D721Med (cell line): ENCODE data around the gene MRPS26.

Experiments used
- DNase-seq: peaks from one replicate; pipeline ENCODE4 v3.0.0; 2011; ENCODE audit warnings: low spot score; ENCODE audit not compliant: insufficient read length
- FAIRE-seq: peaks from 2 replicates; lab custom pipeline; 2011; peaks lifted over from hg19 to GRCh38; lab: Jason Lieb, UNC
- TF ChIP-seq, protein P1 (sequence below): IDR thresholded peaks from 2 replicates; pipeline ENCODE4 v1.5.1; 2012; ENCODE audit warnings: mild to moderate bottlenecking, control low read depth; ENCODE audit not compliant: insufficient read depth; ENCODE audit errors: missing control alignments

MRPS26 gene

DNA sequence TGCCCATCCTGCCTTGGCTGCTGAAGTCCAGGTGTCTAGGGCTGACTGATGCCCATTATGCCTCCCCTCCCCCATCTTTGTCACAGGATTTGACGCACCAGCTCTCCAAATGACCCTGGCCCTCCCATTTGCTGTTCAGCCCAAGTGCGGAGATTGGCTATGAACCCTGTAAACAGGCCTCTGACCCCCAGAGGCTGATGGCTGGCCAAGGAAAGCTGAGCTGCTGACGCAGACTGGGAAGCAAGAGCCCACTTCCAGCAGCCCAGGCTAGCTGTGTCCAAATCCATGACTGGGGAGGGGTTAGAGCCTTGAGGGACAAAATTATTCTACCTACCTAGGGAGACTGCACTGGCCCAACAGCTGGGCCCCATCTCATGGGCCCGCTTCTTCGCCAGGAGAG, 3.2 kb upstream of the MRPS26 start:
- DNase-seq (no peak), FAIRE-seq (no peak)
- TF ChIP-seq, protein P1, sequence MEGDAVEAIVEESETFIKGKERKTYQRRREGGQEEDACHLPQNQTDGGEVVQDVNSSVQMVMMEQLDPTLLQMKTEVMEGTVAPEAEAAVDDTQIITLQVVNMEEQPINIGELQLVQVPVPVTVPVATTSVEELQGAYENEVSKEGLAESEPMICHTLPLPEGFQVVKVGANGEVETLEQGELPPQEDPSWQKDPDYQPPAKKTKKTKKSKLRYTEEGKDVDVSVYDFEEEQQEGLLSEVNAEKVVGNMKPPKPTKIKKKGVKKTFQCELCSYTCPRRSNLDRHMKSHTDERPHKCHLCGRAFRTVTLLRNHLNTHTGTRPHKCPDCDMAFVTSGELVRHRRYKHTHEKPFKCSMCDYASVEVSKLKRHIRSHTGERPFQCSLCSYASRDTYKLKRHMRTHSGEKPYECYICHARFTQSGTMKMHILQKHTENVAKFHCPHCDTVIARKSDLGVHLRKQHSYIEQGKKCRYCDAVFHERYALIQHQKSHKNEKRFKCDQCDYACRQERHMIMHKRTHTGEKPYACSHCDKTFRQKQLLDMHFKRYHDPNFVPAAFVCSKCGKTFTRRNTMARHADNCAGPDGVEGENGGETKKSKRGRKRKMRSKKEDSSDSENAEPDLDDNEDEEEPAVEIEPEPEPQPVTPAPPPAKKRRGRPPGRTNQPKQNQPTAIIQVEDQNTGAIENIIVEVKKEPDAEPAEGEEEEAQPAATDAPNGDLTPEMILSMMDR: no peak

DNA sequence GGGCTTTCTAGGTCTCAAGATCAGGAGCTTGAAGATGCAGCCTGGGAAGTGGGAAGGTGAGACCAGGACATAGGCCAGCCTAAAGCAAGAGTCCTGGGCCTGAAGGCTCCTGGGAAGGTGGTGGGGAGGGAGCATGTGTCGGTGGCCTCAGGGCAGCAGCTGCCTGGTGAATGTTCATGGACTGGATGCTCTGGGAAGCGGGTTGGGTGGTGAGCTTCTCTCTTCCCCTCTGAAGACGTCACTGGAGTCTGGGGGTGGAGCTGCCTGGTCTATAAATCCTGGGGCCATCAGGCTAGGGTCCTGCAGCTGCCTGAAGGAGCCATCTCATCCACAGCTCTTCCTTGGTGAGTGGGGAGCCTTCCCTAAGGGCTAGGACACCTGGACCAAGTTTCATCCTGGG, 2.5 kb upstream of the MRPS26 start, which contains the start of gene GNRH2:
TSS of gene GNRH2 (plus strand) at position 301 of the 400 bp plus-strand sequence. CDS start 793 bp downstream, outside the sequence.
- no peak for FAIRE-seq
- TF ChIP-seq, protein P1: no peak

DNA sequence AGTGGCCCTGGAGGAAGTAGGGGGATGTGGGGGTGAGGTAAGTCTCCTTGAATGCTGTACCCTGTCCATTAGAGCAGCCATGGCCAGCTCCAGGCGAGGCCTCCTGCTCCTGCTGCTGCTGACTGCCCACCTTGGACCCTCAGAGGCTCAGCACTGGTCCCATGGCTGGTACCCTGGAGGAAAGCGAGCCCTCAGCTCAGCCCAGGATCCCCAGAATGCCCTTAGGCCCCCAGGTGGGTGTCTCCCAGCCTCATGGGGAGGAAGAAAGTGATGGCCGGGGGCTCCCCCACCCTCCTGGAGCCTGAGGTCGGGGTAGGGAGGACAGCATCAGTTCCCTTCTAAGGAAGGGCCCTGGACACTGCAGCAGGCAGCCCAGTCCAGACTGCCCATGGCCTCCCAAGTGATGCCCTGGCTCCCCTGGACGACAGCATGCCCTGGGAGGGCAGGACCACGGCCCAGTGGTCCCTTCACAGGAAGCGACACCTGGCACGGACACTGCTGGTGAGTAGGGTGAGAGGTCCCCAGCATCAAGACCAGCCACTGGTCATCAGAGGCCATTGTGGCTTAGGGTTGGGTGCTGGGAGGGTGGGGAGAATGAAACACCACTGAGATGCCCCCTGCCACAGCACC, 1.4 kb upstream of the MRPS26 start:
- TF ChIP-seq, protein P1: no peak
- DNase-seq: no peak
- FAIRE-seq: no peak

More for the DNA sequence above, 2.5 kb upstream of the MRPS26 start, which contains the start of gene GNRH2:
- no peak for DNase-seq

DNA sequence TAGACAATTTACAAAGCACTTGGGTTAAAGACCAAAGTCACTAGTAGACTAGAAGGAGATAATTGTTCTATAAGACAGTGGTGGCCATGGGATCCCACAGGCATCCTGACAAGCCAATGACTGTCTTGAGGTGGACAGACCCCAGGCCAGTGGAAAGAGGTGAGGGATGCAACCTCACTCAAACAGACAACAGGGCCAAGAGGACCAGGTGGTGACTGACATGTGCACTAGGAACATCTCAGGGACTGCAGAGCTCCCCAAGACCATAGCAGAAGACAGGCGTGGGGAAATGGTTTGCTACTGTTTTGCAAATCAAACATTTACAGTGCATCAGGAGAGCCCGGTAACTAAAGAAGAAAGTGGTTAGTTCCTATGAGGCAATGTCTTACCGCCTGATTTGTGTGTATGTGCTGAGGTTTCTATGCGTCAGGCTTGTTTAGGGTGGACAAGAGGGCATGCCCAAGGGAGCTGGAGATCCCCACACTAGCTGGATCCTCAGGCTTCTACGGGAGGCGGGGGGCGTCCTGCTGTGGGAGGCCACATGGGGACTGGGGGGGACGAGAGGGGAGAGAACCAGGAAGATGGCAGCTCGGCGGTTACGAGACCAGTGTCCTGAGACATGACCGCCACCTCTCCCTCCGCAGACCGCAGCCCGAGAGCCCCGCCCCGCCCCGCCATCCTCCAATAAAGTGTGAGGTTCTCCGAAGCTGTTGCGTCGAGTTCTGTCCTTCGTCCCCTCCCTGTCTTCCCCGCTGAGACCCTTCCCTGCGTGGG, 623 bp upstream of the MRPS26 start:
- FAIRE-seq (no peak), DNase-seq (peak; percentile 44)
- TF ChIP-seq, protein P1: no peak

DNA sequence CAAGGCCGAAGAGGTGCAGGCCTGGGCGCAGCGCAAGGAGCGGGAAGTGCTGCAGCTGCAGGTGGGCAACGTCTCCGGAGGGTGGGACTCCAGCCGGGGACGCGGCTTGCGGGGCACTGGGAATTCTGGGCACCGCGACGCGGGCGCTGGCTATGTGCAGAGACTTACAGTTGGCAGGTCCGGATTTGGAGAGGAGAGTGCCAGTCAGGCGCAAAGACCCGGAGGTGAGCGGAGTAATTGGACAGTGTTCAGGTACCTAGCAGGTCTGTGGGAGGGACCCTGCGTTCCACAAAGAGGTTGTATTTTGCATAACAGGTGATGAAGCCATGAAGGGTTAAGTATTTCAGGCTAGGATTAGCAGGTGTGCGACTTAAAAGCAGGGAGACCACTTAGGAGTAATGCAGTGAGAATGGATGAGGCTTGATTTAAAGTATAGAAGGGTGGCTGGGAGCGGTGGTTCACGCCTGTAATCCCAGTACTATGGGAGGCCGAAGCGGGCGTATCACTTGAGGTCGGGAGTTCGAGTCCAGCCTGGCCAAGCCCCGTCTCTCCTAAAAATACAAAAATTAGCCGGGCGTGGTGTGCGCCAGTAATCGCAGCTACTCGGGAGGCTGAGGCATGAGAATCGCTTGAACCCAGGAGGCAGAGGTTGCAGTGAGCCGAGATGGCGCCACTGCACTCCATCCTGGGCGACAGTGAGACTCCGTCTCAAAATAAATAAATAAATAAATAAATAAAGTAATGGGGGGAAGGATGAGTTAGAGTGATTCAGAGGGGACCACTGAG, 1.0 kb downstream of the MRPS26 start:
- TF ChIP-seq, protein P1: no peak
- no peak for FAIRE-seq
- DNase-seq: no peak

DNA sequence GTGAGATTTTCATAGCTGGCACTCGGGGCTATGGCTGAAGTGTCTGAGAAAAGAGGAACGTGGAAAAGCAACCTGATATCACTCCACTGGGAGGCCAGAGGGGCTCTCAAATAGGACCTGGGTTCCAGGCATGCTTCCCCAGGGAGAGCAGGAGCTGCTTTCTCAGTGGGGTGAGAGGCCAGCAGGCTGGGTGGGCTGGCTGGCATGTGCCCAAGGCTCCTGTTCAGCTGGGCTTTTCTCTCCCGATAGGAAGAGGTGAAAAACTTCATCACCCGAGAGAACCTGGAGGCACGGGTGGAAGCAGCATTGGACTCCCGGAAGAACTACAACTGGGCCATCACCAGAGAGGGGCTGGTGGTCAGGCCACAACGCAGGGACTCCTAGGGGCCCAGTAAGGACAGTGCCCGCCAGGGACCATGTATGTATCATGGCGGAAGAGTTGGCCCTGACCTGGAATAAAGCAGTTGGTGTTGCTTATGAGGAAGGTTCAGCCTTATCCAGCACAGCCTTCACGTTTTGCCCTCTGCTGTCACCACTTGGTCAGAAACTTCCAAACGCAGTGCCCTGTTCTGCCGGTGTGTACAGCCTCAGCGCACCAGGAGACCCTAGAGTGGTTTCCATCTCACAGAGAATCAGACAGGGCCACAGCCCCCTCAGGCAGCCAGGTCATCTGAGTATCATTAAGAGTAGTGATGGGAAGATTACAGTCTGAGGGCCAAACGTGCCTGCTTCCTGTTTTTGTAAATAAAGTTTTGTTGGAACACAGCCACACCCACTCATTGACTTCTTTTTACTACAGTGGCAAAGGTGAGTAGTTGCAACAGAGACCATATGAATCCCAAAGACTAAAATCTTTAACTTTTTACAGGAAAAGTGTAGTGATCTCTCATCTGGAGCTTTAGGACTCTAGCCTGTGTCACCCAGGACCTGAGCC, 1.9 kb downstream of the MRPS26 start:
- no peak for FAIRE-seq
- no peak for DNase-seq
- TF ChIP-seq, protein P1: no peak
